GM18951 (cell line): ENCODE results near the gene LCN2.

Source experiments
- POLR2A ChIP-seq: IDR thresholded peaks from 4 replicates; pipeline ENCODE4 v1.6.1; 2011; ENCODE audit warnings: mild to moderate bottlenecking; ENCODE audit not compliant: insufficient read length, insufficient read depth; ENCODE audit errors: extremely low read depth
- in situ Hi-C: fragments of 300-500 bp; cut with MboI; formaldehyde crosslinking; loops from one replicate; pipeline ENCODE4 v1.12.0; 2022; ENCODE audit warnings: low sequenced_read_pairs, mixed read lengths, inconsistent platforms; ENCODE audit not compliant: unreplicated experiment

The LCN2 gene

DNA sequence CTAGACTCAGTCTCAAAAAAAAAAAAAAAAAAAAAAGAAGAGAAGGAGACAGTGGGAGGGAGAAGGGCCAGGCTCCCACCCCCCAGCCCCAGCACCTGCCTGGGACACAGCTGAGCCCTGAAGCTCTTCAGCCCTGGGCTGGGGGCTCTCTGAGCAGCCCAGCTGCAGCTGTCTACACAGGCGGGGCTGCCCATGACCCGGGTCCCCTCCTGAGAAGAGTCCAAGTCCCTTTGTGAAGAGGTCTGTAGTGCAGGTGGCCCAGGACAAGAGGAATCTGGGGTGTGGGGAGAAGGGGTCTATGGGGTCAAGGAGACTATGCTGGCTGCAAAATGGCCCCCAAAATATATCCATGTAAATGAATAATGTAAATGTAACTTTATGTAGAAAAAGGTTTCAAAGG is 6.7 kb upstream of the LCN2 start:
- in situ Hi-C loops, result no loop called here
- no peak for TF ChIP-seq POLR2A

DNA sequence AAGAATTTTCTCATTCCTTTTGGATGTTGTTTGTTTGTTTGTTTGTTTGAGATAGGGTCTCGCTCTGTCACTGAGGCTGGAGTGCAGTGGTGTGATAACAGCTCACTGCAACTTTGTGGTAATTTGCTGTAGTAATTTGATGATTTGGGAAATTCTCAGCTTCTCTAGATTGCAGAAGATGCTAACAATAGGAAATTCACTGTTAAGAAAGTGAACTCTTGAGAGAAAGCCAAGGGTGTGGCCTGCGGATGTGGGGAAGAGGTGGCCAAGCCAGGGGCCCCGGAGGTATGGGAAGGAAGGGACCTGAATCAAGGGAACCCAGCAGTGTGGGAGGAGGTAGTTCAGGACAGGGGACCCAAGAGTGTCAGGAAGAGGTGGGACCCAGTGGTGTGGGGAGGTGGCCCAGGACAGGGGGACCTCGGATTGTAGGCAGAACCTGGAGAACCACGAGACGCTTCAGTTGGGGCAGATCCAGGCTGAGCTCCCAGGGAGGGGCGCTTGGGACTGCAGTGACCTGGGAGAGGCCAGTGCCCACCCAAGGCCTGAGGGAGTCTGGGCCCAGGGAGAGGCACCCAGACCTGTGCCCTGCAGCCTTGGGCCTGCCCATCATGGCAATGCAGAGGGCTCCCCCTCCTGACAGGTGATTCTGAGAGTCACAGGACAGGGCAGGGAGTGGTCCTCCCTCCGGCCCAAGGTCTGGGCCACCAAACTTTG is 5.6 kb upstream of the LCN2 start:
- in situ Hi-C loops, result no loop called here

DNA sequence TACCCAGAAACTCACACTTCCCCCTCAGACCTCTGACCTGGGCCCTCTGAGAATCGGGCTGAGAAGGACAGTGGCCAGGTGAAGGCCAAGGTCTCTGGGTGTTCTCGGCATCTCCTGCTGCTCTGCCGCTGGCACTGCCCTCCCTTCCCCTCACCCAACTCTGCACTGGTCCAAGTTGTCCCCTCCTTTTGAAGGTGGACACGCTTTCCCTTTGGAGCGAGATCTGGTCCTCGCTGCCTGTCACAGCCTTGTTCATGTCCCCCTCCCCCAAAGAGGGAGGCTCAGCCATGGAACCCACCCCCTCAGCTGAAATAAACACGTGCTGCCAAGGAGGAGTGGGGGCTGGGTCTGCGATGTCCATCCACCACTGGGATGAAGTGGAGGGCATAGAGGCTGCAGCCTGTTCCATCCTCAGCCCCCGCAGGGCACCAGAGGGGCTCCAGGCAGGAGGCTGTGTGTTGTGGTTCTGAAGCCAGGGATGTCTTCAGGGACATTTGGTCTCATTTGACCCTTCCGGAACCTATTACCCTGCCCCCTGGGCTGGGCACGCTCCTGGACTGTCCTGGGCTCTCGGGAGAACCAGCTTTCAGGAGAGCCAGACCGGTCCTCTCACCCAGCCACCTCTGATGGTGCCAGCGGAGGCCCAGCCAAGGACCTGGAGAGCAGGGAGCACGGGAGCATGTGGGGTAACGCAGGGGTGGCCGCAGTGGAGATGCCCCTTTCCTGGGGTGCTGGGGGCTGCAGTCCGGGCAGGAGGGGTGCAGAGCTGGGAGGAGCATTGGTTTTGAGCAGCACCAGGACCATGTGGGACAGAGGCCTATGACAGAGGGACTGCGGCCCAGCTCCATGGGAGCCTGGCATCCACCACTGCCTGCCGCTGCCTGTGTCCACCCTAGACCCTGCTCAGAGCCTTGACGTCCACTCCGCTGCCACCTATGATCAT is 4.7 kb upstream of the LCN2 start:
- in situ Hi-C loops, result no loop called here
- no peak for TF ChIP-seq POLR2A

More for the DNA sequence above, 5.6 kb upstream of the LCN2 start:
- no peak for TF ChIP-seq POLR2A

DNA sequence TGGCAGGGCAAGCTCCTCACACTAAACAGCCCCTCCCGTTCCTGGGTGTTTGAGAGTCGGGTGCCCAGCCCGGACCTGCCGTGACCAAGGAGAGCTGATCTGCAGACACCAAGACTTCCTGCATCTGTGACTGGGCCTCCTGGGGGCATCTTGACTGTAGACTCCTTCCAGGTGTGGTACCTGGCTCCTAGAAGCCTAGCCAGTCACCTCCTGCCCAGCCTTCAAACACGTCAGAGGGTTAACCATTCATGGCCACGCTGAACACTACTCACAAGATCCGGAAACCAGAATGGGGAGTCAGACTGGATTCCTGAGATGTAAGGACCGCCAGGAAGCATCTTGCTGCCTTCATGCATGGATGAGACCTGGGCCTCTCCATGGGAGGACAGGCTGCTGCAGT is 3.7 kb upstream of the LCN2 start:
- in situ Hi-C loops, result no loop called here
- no peak for TF ChIP-seq POLR2A

DNA sequence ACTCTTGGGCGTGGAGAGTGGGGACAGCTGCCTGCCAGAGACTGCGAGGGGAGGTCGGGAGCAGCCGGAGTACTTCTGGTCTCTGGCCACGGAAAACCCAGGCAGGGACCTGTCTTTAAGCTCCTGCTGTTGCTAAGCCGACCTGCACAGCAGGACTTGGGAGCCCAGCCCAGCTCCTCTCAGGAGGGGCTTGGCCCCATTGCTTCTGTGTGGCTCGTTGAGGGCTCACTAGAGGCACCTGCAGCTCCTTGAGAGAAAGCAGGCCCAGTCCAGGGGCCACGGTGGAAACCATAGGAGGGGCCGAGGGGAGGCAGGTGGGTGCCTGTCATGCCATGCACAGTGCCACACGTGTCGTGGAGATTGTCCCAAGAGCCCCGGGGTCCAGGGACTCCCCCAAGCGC is 3.3 kb upstream of the LCN2 start:
- no peak for TF ChIP-seq POLR2A
- in situ Hi-C loops, result no loop called here

DNA sequence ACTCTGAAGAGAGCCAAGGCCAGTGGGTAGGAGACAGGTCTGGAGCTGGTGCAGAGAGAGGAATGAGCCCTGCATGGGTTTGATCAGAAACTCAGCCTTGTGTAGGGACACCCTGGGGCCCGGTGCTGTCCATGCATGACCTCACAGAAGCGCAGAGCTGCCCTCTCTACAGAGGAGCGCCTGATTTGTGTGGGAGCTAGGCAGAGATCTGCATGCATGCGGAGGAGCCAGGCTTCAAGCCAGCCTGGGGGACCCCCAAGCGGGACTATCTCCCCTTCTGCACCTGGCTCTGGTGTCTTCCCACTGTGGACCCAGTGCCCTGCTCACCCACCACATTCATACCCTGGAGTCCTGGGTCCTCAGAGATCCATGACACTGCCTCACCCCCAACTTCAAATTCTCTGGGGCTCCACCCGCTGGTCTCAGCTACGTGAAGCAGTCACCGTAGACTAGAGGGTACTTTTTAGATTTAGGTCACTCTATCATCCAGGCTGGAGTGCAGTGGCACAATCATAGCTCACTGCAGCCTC is 2.6 kb upstream of the LCN2 start:
- in situ Hi-C loops, result no loop called here
- TF ChIP-seq POLR2A, result no peak

DNA sequence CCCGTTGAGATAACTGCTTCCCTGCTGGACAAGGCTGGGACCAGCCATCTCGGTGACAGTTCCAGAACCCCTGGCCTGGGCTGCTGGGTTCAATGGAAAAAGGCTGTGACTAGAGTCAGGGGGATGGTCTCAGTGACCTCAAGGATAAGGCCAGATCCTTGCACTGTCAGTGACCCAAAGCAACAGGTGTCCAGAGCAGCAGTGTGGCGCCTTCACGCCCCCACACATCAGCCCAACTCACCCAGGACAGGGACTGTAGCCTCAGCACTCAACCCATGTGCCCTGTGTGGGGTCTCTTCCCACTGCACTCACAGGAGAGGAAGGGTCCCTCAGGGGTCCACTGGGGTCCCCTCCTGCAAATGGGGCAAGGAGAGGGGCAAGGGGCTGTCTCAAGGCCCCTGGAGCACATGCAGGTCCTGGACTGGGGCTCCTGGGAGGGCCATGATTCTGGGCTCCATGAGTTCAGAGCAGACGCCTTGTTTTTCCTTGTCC is 698 bp upstream of the LCN2 start:
- in situ Hi-C loops, result no loop called here
- TF ChIP-seq POLR2A, result no peak

- in situ Hi-C loops, result no loop called here
- TF ChIP-seq POLR2A, result no peak
These were observed 819 bp downstream of the LCN2 start for GRCh38 chr9:128149951-128150593.

GRCh38 chr9:128150594-128151308 is 1.5 kb downstream of the LCN2 start:
- TF ChIP-seq POLR2A, result no peak
- in situ Hi-C loops, result no loop called here

- TF ChIP-seq POLR2A, result no peak
- in situ Hi-C loops, result no loop called here
These were observed 2.3 kb downstream of the LCN2 start for GRCh38 chr9:128151309-128152132.

GRCh38 chr9:128152133-128153059 is 3.1 kb downstream of the LCN2 start:
- TF ChIP-seq POLR2A, result no peak
- in situ Hi-C loops, result no loop called here
